H9 (cell line): Measurements from ENCODE around the gene PRCC. TPM values are rescaled to one million over a fixed set of nuclear protein-coding genes. Genes with fewer than 3 reads are reported as not detected.

Experiments used
- DNase-seq: peaks from one replicate; pipeline ENCODE4 v3.0.0-alpha.2; 2017
- H2AFZ ChIP-seq: one replicate; pipeline ENCODE4 v1.6.1; 2013; ENCODE audit warnings: mild to moderate bottlenecking, low read length, control low read depth, moderate library complexity
- H2AK5ac ChIP-seq: 2 replicates; pipeline ENCODE4 v1.6.1; 2013; ENCODE audit warnings: low read length, control low read depth, mixed read lengths; ENCODE audit not compliant: insufficient read length
- H2BK120ac ChIP-seq: one replicate; pipeline ENCODE4 v1.6.1; 2013; ENCODE audit warnings: low read depth, mild to moderate bottlenecking, low read length, control low read depth, inconsistent platforms; ENCODE audit not compliant: poor library complexity, severe bottlenecking
- H2BK12ac ChIP-seq: 2 replicates; pipeline ENCODE4 v1.6.1; 2013; ENCODE audit warnings: low read length, control low read depth, mixed read lengths, low read depth; ENCODE audit not compliant: insufficient read length
- H2BK15ac ChIP-seq: 2 replicates; pipeline ENCODE4 v1.6.1; 2013; ENCODE audit warnings: low read depth, low read length, control low read depth
- H2BK20ac ChIP-seq: one replicate; pipeline ENCODE4 v1.6.1; 2013; ENCODE audit warnings: low read depth, mild to moderate bottlenecking, low read length, control low read depth, inconsistent platforms; ENCODE audit not compliant: poor library complexity, severe bottlenecking
- H2BK5ac ChIP-seq: 2 replicates; pipeline ENCODE4 v1.6.1; 2013; ENCODE audit warnings: low read length, control low read depth, mixed read lengths; ENCODE audit not compliant: insufficient read length
- H3K14ac ChIP-seq: 2 replicates; pipeline ENCODE4 v1.6.1; 2013; ENCODE audit warnings: low read length, control low read depth; ENCODE audit not compliant: insufficient read depth
- H3K18ac ChIP-seq: 2 replicates; pipeline ENCODE4 v1.6.1; 2013; ENCODE audit warnings: low read depth, mild to moderate bottlenecking, mixed read lengths, low read length, control low read depth; ENCODE audit not compliant: insufficient read length
- H3K23ac ChIP-seq: 2 replicates; pipeline ENCODE4 v1.6.1; 2013; ENCODE audit warnings: low read length, control low read depth, mixed read lengths, low read depth; ENCODE audit not compliant: insufficient read length
- H3K23me2 ChIP-seq: 2 replicates; pipeline ENCODE4 v1.6.1; 2013; ENCODE audit warnings: low read depth, mild to moderate bottlenecking, mixed read lengths, low read length, control low read depth; ENCODE audit not compliant: insufficient read length, poor library complexity, severe bottlenecking
- H3K27ac ChIP-seq: 2 replicates; pipeline ENCODE4 v1.5.1; 2013; ENCODE audit warnings: low read length, control low read depth, mixed read lengths, low read depth; ENCODE audit not compliant: insufficient read length
- H3K27me3 ChIP-seq: 2 replicates; pipeline ENCODE4 v1.6.1; 2013; ENCODE audit warnings: low read length, control low read depth, inconsistent platforms; ENCODE audit not compliant: insufficient read depth
- H3K4ac ChIP-seq: 2 replicates; pipeline ENCODE4 v1.6.1; 2013; ENCODE audit warnings: low read depth, mild to moderate bottlenecking, control low read depth, inconsistent platforms, low read length, moderate library complexity
- H3K4me1 ChIP-seq: 2 replicates; pipeline ENCODE4 v1.6.1; 2013; ENCODE audit warnings: low read length, control low read depth, inconsistent platforms; ENCODE audit not compliant: insufficient read depth
- H3K4me2 ChIP-seq: 2 replicates; pipeline ENCODE4 v1.6.1; 2013; ENCODE audit warnings: low read length, control low read depth, mixed read lengths; ENCODE audit not compliant: insufficient read length, insufficient read depth
- H3K56ac ChIP-seq: 2 replicates; pipeline ENCODE4 v1.6.1; 2013; ENCODE audit warnings: low read depth, mild to moderate bottlenecking, mixed read lengths, low read length, control low read depth; ENCODE audit not compliant: insufficient read length
- H3K79me1 ChIP-seq: 2 replicates; pipeline ENCODE4 v1.6.1; 2013; ENCODE audit warnings: low read depth, mild to moderate bottlenecking, moderate library complexity, low read length, control low read depth, inconsistent platforms; ENCODE audit not compliant: insufficient read depth, poor library complexity, severe bottlenecking
- H3K79me2 ChIP-seq: 2 replicates; pipeline ENCODE4 v1.6.1; 2013; ENCODE audit warnings: low read length, control low read depth, inconsistent platforms; ENCODE audit not compliant: insufficient read depth
- H3K9ac ChIP-seq: 2 replicates; pipeline ENCODE4 v1.6.1; 2013; ENCODE audit warnings: low read length, control low read depth, mixed read lengths; ENCODE audit not compliant: insufficient read length; ENCODE audit errors: extremely low read depth
- H3K9me3 ChIP-seq: one replicate; pipeline ENCODE4 v1.6.1; 2013; ENCODE audit warnings: low read depth, low read length, inconsistent platforms; ENCODE audit not compliant: control insufficient read depth
- H3T11ph ChIP-seq: one replicate; pipeline ENCODE4 v1.6.1; 2013; ENCODE audit warnings: mild to moderate bottlenecking, low read length, control low read depth, inconsistent platforms
- H4K20me1 ChIP-seq: one replicate; pipeline ENCODE4 v1.6.1; 2013; ENCODE audit not compliant: control insufficient read depth, insufficient read length, insufficient read depth
- H4K5ac ChIP-seq: 2 replicates; pipeline ENCODE4 v1.6.1; 2013; ENCODE audit warnings: low read depth, mild to moderate bottlenecking, mixed read lengths, low read length, control low read depth; ENCODE audit not compliant: insufficient read length
- H4K8ac ChIP-seq: replicated peaks from 2 replicates; pipeline ENCODE4 v1.6.1; 2013; ENCODE audit warnings: low read length, control low read depth, mixed read lengths, low read depth; ENCODE audit not compliant: insufficient read length
- H4K91ac ChIP-seq: 2 replicates; pipeline ENCODE4 v1.6.1; 2013; ENCODE audit warnings: low read depth, mild to moderate bottlenecking, moderate library complexity, mixed read lengths, low read length, control low read depth; ENCODE audit not compliant: insufficient read length
- H3K27ac Mint-ChIP-seq, 3 experiments: 2 replicates in 2 of 3; 3 replicates in 1 of 3; pipeline ENCODE4 v1.8.0; 2020 to 2021; ENCODE audit warnings: mixed read lengths in 3 of 3, mild to moderate bottlenecking in 1 of 3, moderate library complexity in 1 of 3
- H3K27me3 Mint-ChIP-seq: 2 replicates; pipeline ENCODE4 v1.8.0; 2021; ENCODE audit warnings: low read depth, mild to moderate bottlenecking, moderate library complexity, mixed read lengths
- H3K36me3 Mint-ChIP-seq, 3 experiments: 2 replicates in 2 of 3; 3 replicates in 1 of 3; pipeline ENCODE4 v1.8.0; 2020 to 2021; ENCODE audit warnings: low read depth in 3 of 3, mixed read lengths in 3 of 3; ENCODE audit not compliant: insufficient read depth in 1 of 3
- H3K4me1 Mint-ChIP-seq, 2 experiments: 2 replicates each; pipeline ENCODE4 v1.8.0; 2020; ENCODE audit warnings: mixed read lengths in 2 of 2
- H3K4me3 Mint-ChIP-seq, 2 experiments: 2 replicates in 1 of 2; 3 replicates in 1 of 2; pipeline ENCODE4 v1.8.0; 2020 to 2021; ENCODE audit warnings: mild to moderate bottlenecking in 2 of 2, mixed read lengths in 2 of 2, moderate library complexity in 1 of 2
- H3K9me3 Mint-ChIP-seq, 2 experiments: 2 replicates in 1 of 2; 3 replicates in 1 of 2; pipeline ENCODE4 v1.8.0; 2020; ENCODE audit warnings: mild to moderate bottlenecking in 2 of 2, mixed read lengths in 2 of 2, moderate library complexity in 1 of 2
- WGBS: extraction: QIAGEN DNeasy Blood & Tissue Kit; methylation state at CpG from one replicate; pipeline ENCODE4 v1.1.7; 2013; ENCODE audit warnings: missing lambda C conversion rate, low lambda C conversion rate, mixed read lengths; ENCODE audit not compliant: insufficient read length; ENCODE audit errors: extremely low coverage; 5-methylcytosine and 5-hydroxymethylcytosine counted together
- total RNA-seq: library from RNA; stranded (reverse); gene quantifications from 2 replicates; pipeline ENCODE4 v1.2.1, GENCODE V29; 2021
- TF ChIP-seq, protein P1 (sequence below): fragments of 200-600 bp; sonication (generic); conservative IDR thresholded peaks from 3 replicates; pipeline ENCODE4 v1.8.0; 2021; ENCODE audit warnings: antibody characterized with exemption, mild to moderate bottlenecking

The PRCC gene
- total RNA-seq, 1 experiment from 2014 or later: 129 TPM

DNA sequence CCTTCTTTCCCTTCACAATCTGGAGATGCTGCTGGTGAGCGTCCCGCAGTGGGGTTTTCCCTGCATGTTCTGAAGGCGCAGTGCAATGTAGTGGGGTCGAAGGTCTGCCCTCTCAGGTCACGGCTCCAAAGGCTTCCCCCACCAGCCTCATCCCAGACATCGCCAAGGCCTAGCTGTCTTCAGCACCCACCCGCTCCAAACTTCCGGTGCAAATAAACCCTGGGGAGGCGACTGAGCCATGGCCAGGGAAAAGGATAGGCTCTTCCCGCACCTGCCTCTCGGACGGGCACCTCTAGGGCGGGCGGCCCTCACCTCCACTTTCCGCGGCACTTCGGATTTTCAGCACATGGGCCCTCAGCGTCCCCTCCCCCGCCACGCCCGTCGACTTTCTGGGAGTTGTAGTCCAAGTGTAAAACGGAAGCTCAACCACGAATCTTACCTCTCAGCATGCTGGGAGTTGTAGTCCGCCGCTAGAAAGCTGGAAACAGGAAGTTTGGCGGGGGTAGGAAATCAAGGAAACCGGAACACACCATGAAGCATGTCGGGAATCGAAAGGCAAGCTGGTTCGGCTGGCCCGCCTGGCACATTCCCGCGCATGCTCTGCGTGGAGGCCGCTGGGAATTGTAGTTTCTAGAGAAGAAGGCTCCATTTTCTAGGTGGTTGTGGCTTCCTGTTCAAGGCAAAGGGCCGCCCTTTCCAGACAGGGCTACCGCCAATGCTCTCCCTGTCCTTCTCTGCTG, 26.4 kb upstream of the PRCC start, which contains the start of gene MRPL24:
TSS of gene MRPL24 (minus strand) at position 348 of the 740 bp plus-strand sequence. CDS start 2,384 bp downstream, outside the sequence.
- no peaks in the 10 kb centered on the region for H4K20me1 ChIP-seq
- no peak within 1 kb of the TSS for H2AK5ac ChIP-seq
- H3K23ac ChIP-seq: no peak within 1 kb of the TSS
- no peaks in the 10 kb centered on the region; a peak in 1 of 5 replicates for H3K9me3 Mint-ChIP-seq
- peaks cover 4% of the 10 kb centered on the region for H3K4me1 ChIP-seq
- H3K4me3 Mint-ChIP-seq: peak within 1 kb of the TSS; percentile 85 to 92
- peaks cover 5% of the 10 kb centered on the region for H3K23me2 ChIP-seq
- no peaks in the 10 kb centered on the region for H3K9me3 ChIP-seq
- H3K4me2 ChIP-seq: peak within 1 kb of the TSS; percentile 90
- H2BK5ac ChIP-seq: no peak within 1 kb of the TSS
- no peak within 1 kb of the TSS for H4K8ac ChIP-seq
- peak within 1 kb of the TSS; percentile 13 for H3K14ac ChIP-seq
- H2BK120ac ChIP-seq: no peak within 1 kb of the TSS
- peak within 1 kb of the TSS; percentile 71 for H3K27ac ChIP-seq
- no peak within 1 kb of the TSS for H4K91ac ChIP-seq
- peak within 1 kb of the TSS; percentile 98 to 99 (median 99) for H3K27ac Mint-ChIP-seq
- H3K56ac ChIP-seq: no peak within 1 kb of the TSS
- H3T11ph ChIP-seq: no peak within 1 kb of the TSS
- no peak within 1 kb of the TSS; the same call in 1 of the 2 replicates for H3K4ac ChIP-seq
- no peak within 1 kb of the TSS for H4K5ac ChIP-seq
- H2BK20ac ChIP-seq: no peak within 1 kb of the TSS
- TF ChIP-seq, protein P1, sequence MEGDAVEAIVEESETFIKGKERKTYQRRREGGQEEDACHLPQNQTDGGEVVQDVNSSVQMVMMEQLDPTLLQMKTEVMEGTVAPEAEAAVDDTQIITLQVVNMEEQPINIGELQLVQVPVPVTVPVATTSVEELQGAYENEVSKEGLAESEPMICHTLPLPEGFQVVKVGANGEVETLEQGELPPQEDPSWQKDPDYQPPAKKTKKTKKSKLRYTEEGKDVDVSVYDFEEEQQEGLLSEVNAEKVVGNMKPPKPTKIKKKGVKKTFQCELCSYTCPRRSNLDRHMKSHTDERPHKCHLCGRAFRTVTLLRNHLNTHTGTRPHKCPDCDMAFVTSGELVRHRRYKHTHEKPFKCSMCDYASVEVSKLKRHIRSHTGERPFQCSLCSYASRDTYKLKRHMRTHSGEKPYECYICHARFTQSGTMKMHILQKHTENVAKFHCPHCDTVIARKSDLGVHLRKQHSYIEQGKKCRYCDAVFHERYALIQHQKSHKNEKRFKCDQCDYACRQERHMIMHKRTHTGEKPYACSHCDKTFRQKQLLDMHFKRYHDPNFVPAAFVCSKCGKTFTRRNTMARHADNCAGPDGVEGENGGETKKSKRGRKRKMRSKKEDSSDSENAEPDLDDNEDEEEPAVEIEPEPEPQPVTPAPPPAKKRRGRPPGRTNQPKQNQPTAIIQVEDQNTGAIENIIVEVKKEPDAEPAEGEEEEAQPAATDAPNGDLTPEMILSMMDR: no peak
- H3K79me1 ChIP-seq: no peaks in the 10 kb centered on the region
- H3K36me3 Mint-ChIP-seq: peaks cover 24 to 54% (median 43%) of the 10 kb centered on the region in 3 experiments; a peak in 6 of 7 replicates
- no peaks in the 10 kb centered on the region for H3K27me3 Mint-ChIP-seq
- no CpG with 5 or more reads among the region's 38 CpGs for WGBS
- DNase-seq: peak; percentile 100
- peak within 1 kb of the TSS; percentile 36 for H3K18ac ChIP-seq
- no peaks in the 10 kb centered on the region for H3K27me3 ChIP-seq
- peaks cover 5% of the 10 kb centered on the region; the same call in 1 of the 2 replicates for H3K79me2 ChIP-seq
- no peak within 1 kb of the TSS for H2AFZ ChIP-seq
- H2BK12ac ChIP-seq: no peak within 1 kb of the TSS
- H3K9ac ChIP-seq: peak within 1 kb of the TSS; percentile 87
- no peak within 1 kb of the TSS for H2BK15ac ChIP-seq
- H3K4me1 Mint-ChIP-seq: peaks cover 24 to 33% of the 10 kb centered on the region in 2 experiments
